ENCODE data around the gene SENP6.
A peak's percentile ranks its signal among the peaks of the same experiment; 100 is the strongest.
"Not testable (repeated sequence)": the region's sequence is repeated elsewhere in the genome, so short reads cannot be mapped to it uniquely, and the experiment has no call there.

The SENP6 gene, protein sequence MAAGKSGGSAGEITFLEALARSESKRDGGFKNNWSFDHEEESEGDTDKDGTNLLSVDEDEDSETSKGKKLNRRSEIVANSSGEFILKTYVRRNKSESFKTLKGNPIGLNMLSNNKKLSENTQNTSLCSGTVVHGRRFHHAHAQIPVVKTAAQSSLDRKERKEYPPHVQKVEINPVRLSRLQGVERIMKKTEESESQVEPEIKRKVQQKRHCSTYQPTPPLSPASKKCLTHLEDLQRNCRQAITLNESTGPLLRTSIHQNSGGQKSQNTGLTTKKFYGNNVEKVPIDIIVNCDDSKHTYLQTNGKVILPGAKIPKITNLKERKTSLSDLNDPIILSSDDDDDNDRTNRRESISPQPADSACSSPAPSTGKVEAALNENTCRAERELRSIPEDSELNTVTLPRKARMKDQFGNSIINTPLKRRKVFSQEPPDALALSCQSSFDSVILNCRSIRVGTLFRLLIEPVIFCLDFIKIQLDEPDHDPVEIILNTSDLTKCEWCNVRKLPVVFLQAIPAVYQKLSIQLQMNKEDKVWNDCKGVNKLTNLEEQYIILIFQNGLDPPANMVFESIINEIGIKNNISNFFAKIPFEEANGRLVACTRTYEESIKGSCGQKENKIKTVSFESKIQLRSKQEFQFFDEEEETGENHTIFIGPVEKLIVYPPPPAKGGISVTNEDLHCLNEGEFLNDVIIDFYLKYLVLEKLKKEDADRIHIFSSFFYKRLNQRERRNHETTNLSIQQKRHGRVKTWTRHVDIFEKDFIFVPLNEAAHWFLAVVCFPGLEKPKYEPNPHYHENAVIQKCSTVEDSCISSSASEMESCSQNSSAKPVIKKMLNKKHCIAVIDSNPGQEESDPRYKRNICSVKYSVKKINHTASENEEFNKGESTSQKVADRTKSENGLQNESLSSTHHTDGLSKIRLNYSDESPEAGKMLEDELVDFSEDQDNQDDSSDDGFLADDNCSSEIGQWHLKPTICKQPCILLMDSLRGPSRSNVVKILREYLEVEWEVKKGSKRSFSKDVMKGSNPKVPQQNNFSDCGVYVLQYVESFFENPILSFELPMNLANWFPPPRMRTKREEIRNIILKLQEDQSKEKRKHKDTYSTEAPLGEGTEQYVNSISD

GRCh38 chr6:75601304-75602245 is at the start of gene SENP6:
SENP6 (plus strand) TSS chr6:75601880; CDS start chr6:75602525, 645 bp downstream.
- peak; percentile 74 for DNase-seq

- DNase-seq, result no peak
Observed at GRCh38 chr6:75556240-75556639, 45.4 kb upstream of the SENP6 start.

- DNase-seq, result no peak
Observed at GRCh38 chr6:75557068-75557467, 44.6 kb upstream of the SENP6 start.

- no peak for DNase-seq
Observed at GRCh38 chr6:75563032-75563431, 38.6 kb upstream of the SENP6 start.

- DNase-seq, result no peak
Observed at GRCh38 chr6:75566137-75566767, 35.4 kb upstream of the SENP6 start.

GRCh38 chr6:75568100-75568499 is 33.6 kb upstream of the SENP6 start:
- no peak for DNase-seq

- DNase-seq, result no peak
Observed at GRCh38 chr6:75568965-75569364, 32.7 kb upstream of the SENP6 start.

GRCh38 chr6:75570671-75571070 is 31.0 kb upstream of the SENP6 start:
- DNase-seq, result not testable (repeated sequence)

GRCh38 chr6:75572072-75572471 is 29.6 kb upstream of the SENP6 start:
- no peak for DNase-seq

- DNase-seq, result no peak
Observed at GRCh38 chr6:75579951-75580350, 21.7 kb upstream of the SENP6 start.

DNA sequence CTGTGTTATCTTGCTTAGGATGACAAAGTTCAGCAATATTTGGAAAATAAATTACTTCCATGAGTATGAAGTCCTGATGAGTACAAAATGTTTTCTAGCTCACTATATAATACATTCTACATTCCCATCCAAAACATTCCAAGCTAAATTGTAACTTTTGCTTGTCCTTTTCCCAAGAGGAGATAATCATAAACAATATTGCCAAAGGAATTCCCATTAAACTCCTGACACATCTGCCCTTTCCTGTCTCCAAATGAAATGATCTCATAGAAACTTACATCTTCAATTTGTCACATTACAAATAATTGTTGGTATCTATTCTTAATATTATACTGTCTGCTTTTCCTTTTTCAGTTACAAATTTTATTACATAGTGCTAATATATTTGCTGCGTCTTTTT is 20.4 kb upstream of the SENP6 start:
- no peak for DNase-seq

DNA sequence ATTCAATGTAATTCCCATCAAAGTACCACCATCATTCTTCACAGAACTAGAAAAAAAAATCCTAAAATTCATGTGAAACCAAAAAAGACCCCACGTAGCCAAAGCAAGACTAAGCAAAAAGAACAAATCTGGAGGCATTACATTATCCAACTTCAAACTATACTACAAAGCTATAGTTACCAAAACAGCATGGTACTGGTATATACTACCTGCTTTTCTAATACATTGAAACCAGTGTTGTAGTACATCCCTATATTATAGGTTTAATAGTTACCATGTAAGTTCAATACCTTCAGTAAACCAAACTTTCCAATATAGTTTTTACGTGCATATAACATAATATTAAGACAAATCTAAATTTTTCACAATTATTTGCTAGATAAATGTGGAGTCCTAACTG is 17.1 kb upstream of the SENP6 start:
- not testable (repeated sequence) for DNase-seq

DNA sequence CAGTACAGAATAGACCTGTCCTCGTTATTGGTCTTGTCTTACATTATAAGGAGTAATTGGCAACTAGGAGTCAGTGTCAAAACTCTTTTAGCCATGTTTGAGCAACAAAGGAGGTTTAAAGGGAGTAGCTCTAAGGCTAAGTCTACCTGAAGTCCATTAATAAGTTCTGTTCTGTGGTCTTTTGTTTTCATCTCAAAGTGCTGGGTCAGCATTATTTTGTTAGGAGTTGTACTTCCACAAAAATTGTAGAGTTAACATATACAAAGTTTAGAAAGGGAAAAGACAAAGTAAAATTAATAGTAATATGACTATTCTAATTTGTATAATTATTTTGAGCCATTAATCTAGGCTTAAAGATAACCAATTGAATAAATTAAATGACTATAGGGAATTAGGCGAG is 12.7 kb upstream of the SENP6 start:
- DNase-seq, result no peak

- no peak for DNase-seq
Observed at GRCh38 chr6:75590370-75590769, 11.3 kb upstream of the SENP6 start.

DNA sequence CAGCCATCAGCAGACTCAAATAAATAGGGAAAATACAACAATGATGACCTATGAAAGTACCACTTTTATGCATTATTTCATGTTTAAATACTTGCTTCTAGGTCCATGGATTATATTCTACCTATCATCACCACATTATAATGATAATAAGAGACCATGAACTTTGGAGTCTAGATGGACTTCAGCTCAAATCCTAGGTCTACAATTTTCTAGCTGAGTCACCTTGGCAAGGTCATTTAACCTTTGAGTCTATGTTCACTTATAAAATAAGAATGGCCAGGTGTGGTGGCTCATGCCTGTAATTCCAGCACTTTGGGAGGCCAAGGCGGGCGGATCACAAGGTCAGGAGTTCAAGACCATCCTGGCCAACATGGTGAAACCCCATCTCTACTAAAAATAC is 5.3 kb upstream of the SENP6 start:
- DNase-seq, result not testable (repeated sequence)

- no peak for DNase-seq
Observed at GRCh38 chr6:75600768-75601167, 912 bp upstream of the SENP6 start.

- DNase-seq, result peak; percentile 58
Observed at GRCh38 chr6:75602246-75603105, 796 bp downstream of the SENP6 start.

DNA sequence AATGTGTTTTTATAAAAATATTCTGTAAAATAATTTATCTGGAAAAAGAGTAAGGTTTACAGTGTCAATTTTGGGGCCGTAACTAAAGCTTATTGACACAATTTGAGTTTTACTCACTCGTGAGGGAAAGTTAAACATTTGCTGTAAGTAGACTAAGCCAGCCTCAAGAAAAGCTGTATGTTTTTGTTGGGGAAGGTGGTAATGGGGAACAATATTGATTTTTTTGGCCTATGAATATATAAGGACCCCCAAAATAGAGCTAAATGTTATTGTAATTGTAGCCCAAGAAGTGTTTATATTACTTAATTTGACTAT is 1.4 kb downstream of the SENP6 start:
- DNase-seq, result no peak

- no peak for DNase-seq
Observed at GRCh38 chr6:75604294-75604693, 2.6 kb downstream of the SENP6 start.

DNA sequence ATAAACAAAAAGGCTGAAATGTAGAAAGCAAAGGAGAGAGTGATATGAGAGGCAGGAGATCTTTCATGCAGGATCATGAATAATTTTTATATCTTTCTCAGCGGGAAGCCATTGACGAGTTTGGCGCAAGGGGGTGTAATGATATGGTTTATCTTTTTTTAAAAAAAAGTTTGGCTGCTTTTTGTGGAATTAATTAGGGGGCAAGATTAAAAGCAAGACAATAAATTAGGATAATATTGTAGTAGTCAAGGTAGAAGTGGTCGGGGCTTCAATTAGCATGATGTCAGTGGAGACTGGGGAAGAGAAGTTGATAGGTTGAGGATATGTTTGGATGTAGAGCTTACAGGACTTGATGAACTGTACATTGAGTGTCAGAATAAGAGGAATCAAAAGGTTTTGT is 4.0 kb downstream of the SENP6 start:
- DNase-seq, result no peak

DNA sequence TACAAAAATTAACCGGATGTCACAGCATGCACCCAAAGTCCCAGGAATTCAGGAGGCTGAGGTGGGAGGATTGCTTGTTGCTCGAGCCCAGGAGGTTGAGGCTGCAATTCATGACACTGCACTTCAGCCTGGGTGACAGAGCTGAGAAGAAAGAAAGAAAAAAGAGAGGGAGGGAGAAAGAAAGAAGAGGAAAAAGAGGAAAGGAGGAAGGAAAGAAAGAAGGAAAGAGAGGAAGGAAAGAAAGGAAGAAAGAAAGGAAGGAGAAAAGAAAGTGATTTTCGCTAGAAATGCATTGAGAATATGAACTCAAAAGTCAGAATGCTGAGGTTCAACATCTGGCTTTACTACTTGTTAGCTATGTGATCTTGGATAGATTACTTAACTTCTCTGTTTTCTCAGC is 6.6 kb downstream of the SENP6 start:
- DNase-seq, result no peak

Measured in stimulated activated CD4-positive, alpha-beta T cell treated with anti-CD3 and anti-CD28 coated beads, Interleukin-1b, Interleukin-23, amount 100 ng/mL, for 48 hours (primary cell).